HL-60 (cell line): ENCODE results near the gene LPIN1.

Source experiments
- DNase-seq, 2 experiments: peaks; one replicate each; pipeline ENCODE4 v3.0.0-alpha.2; 2010 to 2020; ENCODE audit warnings: low read depth in 1 of 2, low spot score in 1 of 2
- H3K27ac ChIP-seq: fragments of 250-450 bp; sonication (Bioruptor Pico); replicated peaks from 2 replicates; pipeline ENCODE4 v1.5.1; 2020; ENCODE audit warnings: mild to moderate bottlenecking, moderate library complexity
- H3K27me3 ChIP-seq: fragments of 250-450 bp; sonication (Bioruptor Pico); 2 replicates; pipeline ENCODE4 v1.5.1; 2021; ENCODE audit warnings: mild to moderate bottlenecking, moderate library complexity; ENCODE audit not compliant: insufficient read depth, poor library complexity, severe bottlenecking
- H3K4me3 ChIP-seq: replicated peaks from 2 replicates; pipeline ENCODE4 v1.5.1; 2011; ENCODE audit warnings: mild to moderate bottlenecking, control low read depth, low read length; ENCODE audit not compliant: insufficient read depth
- CTCF ChIP-seq: IDR thresholded peaks from one replicate; pipeline ENCODE4 v1.5.1; 2011; ENCODE audit warnings: low read length, control low read depth, inconsistent platforms; ENCODE audit not compliant: insufficient read depth
- GABPA ChIP-seq: IDR thresholded peaks from 2 replicates; pipeline ENCODE4 v1.6.1; 2012; ENCODE audit warnings: low read depth
- POLR2AphosphoS5 ChIP-seq: IDR thresholded peaks from 2 replicates; pipeline ENCODE4 v1.6.1; 2012; ENCODE audit warnings: low read depth
- SPI1 ChIP-seq: IDR thresholded peaks from 2 replicates; pipeline ENCODE4 v1.6.1; 2012; ENCODE audit warnings: low read depth, mild to moderate bottlenecking, borderline replicate concordance
- TF ChIP-seq, protein P1 (sequence below): IDR thresholded peaks from 2 replicates; pipeline ENCODE4 v1.6.1; 2012; ENCODE audit warnings: low read depth; ENCODE audit not compliant: insufficient replicate concordance

The LPIN1 gene

DNA sequence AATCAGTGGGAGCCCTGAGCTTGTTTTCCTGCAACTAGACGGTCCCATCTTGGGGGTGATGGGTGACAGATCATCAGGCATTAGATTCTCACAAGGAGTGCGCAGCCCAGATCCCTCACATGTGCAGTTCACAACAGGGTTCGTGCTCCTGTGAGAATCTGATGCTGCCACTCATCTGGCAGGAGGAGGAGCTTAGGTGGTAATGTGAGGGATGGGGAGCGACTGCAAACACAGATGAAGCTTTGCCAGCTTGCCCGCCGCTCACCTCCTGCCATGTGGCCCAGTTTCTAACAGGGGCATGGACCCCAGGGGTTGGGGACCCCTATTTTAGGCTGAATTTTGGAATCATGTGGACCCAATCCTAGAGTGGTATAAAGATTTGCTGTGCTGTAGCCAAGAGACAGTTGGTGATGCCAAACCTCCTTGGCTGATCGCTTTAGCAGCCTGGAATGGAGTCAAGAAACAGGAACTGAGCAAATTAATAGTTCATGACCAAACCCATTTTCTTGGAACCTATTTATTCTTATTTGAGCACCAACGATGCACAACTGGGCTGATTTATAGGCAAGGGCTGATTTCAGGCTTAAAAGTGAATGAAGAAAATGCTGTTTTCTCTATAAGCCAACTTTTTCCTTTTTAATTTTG is 25.7 kb downstream of the LPIN1 start:
- TF ChIP-seq SPI1 (no peak), GABPA (no peak), POLR2AphosphoS5 (no peak)
- no peak for DNase-seq

DNA sequence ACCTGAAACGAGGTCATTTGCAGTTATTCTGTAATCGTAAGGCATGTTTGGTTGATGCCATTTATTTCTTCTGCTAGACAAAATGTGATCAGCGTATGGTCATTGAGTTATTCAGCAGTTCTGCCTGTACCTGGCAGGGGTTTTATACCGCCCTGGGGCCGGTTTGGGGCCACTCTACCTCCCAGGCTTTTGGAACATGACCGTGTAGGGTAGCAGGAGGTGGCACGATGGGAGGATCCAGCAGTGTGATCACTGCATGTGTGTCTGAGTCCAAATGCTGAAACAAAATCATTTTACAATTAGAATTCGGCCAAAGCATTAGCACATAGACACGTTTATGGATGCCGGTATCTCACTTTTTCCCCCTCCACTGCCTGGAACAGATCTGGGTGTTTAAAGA is 26.7 kb downstream of the LPIN1 start:
- no peak for DNase-seq
- Histone ChIP-seq H3K27ac (no peak overlapping the region), H3K4me3 (no peak overlapping the region), H3K27me3 (no peaks in the 10 kb centered on the region)
- TF ChIP-seq SPI1 = no peak
- no peak for TF ChIP-seq CTCF
- no peak for TF ChIP-seq GABPA
- TF ChIP-seq POLR2AphosphoS5 = no peak
- TF ChIP-seq, protein P1, sequence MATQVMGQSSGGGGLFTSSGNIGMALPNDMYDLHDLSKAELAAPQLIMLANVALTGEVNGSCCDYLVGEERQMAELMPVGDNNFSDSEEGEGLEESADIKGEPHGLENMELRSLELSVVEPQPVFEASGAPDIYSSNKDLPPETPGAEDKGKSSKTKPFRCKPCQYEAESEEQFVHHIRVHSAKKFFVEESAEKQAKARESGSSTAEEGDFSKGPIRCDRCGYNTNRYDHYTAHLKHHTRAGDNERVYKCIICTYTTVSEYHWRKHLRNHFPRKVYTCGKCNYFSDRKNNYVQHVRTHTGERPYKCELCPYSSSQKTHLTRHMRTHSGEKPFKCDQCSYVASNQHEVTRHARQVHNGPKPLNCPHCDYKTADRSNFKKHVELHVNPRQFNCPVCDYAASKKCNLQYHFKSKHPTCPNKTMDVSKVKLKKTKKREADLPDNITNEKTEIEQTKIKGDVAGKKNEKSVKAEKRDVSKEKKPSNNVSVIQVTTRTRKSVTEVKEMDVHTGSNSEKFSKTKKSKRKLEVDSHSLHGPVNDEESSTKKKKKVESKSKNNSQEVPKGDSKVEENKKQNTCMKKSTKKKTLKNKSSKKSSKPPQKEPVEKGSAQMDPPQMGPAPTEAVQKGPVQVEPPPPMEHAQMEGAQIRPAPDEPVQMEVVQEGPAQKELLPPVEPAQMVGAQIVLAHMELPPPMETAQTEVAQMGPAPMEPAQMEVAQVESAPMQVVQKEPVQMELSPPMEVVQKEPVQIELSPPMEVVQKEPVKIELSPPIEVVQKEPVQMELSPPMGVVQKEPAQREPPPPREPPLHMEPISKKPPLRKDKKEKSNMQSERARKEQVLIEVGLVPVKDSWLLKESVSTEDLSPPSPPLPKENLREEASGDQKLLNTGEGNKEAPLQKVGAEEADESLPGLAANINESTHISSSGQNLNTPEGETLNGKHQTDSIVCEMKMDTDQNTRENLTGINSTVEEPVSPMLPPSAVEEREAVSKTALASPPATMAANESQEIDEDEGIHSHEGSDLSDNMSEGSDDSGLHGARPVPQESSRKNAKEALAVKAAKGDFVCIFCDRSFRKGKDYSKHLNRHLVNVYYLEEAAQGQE = no peak

More for the DNA sequence above, 25.7 kb downstream of the LPIN1 start:
- H3K27me3 ChIP-seq = no peaks in the 10 kb centered on the region
- H3K4me3 ChIP-seq = no peak overlapping the region
- H3K27ac ChIP-seq = no peak overlapping the region

GRCh38 chr2:11773747-11774525 is 27.5 kb downstream of the LPIN1 start:
- no peaks in the 10 kb centered on the region for H3K27me3 ChIP-seq
- TF ChIP-seq POLR2AphosphoS5 (no peak), SPI1 (no peak), CTCF (no peak), GABPA (no peak)
- TF ChIP-seq, protein P1 = no peak
- H3K27ac ChIP-seq = no peak overlapping the region
- no peak for DNase-seq
- H3K4me3 ChIP-seq = no peak overlapping the region

DNA sequence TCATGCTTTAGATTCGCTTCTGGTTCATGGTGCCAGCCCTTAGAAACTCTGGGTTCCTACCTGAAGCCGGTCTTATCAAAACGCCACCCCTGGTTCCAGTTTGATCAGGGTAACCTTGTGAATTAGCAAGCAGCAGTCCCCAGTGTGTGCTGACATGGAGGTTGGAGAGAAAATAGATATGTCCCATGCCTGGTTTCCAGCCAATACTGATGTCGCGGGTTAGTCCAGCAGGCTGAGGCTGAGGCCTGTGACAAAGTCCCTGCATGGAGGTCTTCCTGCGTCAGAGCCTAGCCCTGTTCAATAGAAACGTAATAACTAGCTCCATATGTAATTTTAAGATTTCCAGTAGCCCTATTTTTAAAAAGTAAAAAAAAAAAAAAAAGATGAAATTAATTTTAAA is 28.2 kb downstream of the LPIN1 start:
- no peak overlapping the region for H3K27ac ChIP-seq
- TF ChIP-seq POLR2AphosphoS5 (no peak), CTCF (no peak), GABPA (no peak), SPI1 (no peak)
- TF ChIP-seq, protein P1 = no peak

More for the DNA sequence above, 28.2 kb downstream of the LPIN1 start:
- Histone ChIP-seq H3K27me3 (no peaks in the 10 kb centered on the region), H3K4me3 (no peak overlapping the region)
- DNase-seq = no peak
